A673 (cell line): ENCODE measurements around the gene SFMBT2. TPM values are rescaled to one million over a fixed set of nuclear protein-coding genes. Genes with fewer than 3 reads are reported as not detected.

Experiments
- BruUV-seq: library from RNA; stranded (reverse); fragments of 400-500 nt; replicated peaks from 2 replicates; lab custom pipeline; 2021; lab: Mats Ljungman, UMichigan
- CTCF ChIA-PET: fragments of 300-600 bp; sonication (Branson Sonifier 250); formaldehyde crosslinking; loops from one replicate; lab custom pipeline; 2022; ENCODE audit warnings: antibody characterized with exemption; lab: Charles Lee
- POLR2A ChIA-PET: fragments of 300-600 bp; sonication (Branson Sonifier 250); formaldehyde crosslinking; loops from one replicate; lab custom pipeline; 2022; ENCODE audit warnings: antibody characterized with exemption; ENCODE audit not compliant: low non-redundant PET; lab: Charles Lee
- DNase-seq: peaks from one replicate; pipeline ENCODE4 v3.0.0-alpha.2; 2015; ENCODE audit warnings: low spot score
- H3K27ac ChIP-seq: fragments of 200-600 bp; sonication (generic); 2 replicates; pipeline ENCODE4 v1.5.1; 2016; ENCODE audit warnings: mixed run types, low read depth, mild to moderate bottlenecking, mixed read lengths, antibody characterized with exemption, low read length; ENCODE audit not compliant: poor library complexity, severe bottlenecking
- H3K27me3 ChIP-seq: fragments of 200-600 bp; sonication (generic); replicated peaks from 2 replicates; pipeline ENCODE4 v1.6.1; 2017; ENCODE audit warnings: mixed run types, low read depth, mild to moderate bottlenecking, mixed read lengths, antibody characterized with exemption, low read length; ENCODE audit not compliant: insufficient read depth, poor library complexity
- H3K36me3 ChIP-seq: fragments of 200-600 bp; sonication (generic); 2 replicates; pipeline ENCODE4 v1.6.1; 2016; ENCODE audit warnings: mixed run types, mild to moderate bottlenecking, mixed read lengths, antibody characterized with exemption, low read length; ENCODE audit not compliant: insufficient read depth, poor library complexity, severe bottlenecking
- H3K4me1 ChIP-seq: fragments of 200-600 bp; sonication (generic); 2 replicates; pipeline ENCODE4 v1.6.1; 2017; ENCODE audit warnings: mixed run types, mild to moderate bottlenecking, mixed read lengths, antibody characterized with exemption, low read length; ENCODE audit not compliant: insufficient read depth, poor library complexity, severe bottlenecking
- H3K4me3 ChIP-seq: fragments of 200-600 bp; sonication (generic); 2 replicates; pipeline ENCODE4 v1.5.1; 2016; ENCODE audit warnings: low read depth, mixed run types, mild to moderate bottlenecking, mixed read lengths, low read length; ENCODE audit not compliant: poor library complexity, severe bottlenecking
- H3K9me3 ChIP-seq: fragments of 200-600 bp; sonication (generic); 2 replicates; pipeline ENCODE4 v1.6.1; 2016; ENCODE audit warnings: mixed run types, low read depth, mild to moderate bottlenecking, mixed read lengths, antibody characterized with exemption, low read length; ENCODE audit not compliant: poor library complexity, severe bottlenecking
- EZH2 ChIP-seq: fragments of 200-600 bp; sonication (generic); IDR thresholded peaks from 2 replicates; pipeline ENCODE4 v1.6.1; 2017; ENCODE audit warnings: borderline replicate concordance, low read depth, mild to moderate bottlenecking, mixed read lengths, antibody characterized with exemption, low read length; ENCODE audit not compliant: poor library complexity, severe bottlenecking
- intact Hi-C: fragments of 100-400 bp; cut with micrococcal nuclease; formaldehyde crosslinking; loops from one replicate; pipeline ENCODE4 v1.10.0; 2022; ENCODE audit not compliant: unreplicated experiment
- total RNA-seq: library from RNA; stranded (reverse); gene quantifications from 2 replicates; pipeline ENCODE4 v1.2.3, GENCODE V29; 2021
- TF ChIP-seq, protein P1 (sequence below): fragments of 300-800, 200-600 bp; sonication (generic); conservative IDR thresholded peaks from 2 replicates; pipeline ENCODE4 v1.5.1; 2017; ENCODE audit warnings: low read depth, mild to moderate bottlenecking, antibody characterized with exemption, low read length, moderate library complexity, mixed read lengths

The SFMBT2 gene
- total RNA-seq, 1 experiment from 2014 or later: 8.2 TPM

DNA sequence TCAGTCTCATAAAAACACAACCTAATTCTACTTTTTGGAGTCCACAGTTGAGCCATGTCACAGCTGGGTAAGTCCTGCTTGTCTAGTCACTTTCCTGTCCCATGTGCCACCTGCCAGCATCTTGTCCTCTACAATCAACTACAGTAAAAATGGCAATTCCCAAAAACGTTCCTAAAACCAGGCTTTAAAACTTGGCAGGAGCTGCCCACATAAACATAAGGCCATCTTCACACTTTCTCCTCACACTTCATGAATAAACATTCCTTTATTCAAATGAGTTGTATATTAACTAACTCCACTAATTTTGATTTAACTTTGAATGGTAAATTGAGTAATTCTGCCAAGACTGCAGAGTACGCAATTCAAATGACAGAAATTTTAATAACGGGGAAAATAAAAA, 49.5 kb downstream of the SFMBT2 start:
- CTCF ChIA-PET: no interaction called here
- no peak for TF ChIP-seq EZH2
- TF ChIP-seq, protein P1, sequence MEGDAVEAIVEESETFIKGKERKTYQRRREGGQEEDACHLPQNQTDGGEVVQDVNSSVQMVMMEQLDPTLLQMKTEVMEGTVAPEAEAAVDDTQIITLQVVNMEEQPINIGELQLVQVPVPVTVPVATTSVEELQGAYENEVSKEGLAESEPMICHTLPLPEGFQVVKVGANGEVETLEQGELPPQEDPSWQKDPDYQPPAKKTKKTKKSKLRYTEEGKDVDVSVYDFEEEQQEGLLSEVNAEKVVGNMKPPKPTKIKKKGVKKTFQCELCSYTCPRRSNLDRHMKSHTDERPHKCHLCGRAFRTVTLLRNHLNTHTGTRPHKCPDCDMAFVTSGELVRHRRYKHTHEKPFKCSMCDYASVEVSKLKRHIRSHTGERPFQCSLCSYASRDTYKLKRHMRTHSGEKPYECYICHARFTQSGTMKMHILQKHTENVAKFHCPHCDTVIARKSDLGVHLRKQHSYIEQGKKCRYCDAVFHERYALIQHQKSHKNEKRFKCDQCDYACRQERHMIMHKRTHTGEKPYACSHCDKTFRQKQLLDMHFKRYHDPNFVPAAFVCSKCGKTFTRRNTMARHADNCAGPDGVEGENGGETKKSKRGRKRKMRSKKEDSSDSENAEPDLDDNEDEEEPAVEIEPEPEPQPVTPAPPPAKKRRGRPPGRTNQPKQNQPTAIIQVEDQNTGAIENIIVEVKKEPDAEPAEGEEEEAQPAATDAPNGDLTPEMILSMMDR: no peak
- H3K27me3 ChIP-seq: no peaks in the 10 kb centered on the region
- no peak for DNase-seq
- no peaks in the 10 kb centered on the region for H3K9me3 ChIP-seq
- BruUV-seq: no TSS peak
- POLR2A ChIA-PET: no interaction called here
- intact Hi-C loops: no loop called here
- H3K27ac ChIP-seq: no peak overlapping the region
- no peaks in the 10 kb centered on the region for H3K36me3 ChIP-seq
- H3K4me3 ChIP-seq: no peak overlapping the region
- no peaks in the 10 kb centered on the region for H3K4me1 ChIP-seq

DNA sequence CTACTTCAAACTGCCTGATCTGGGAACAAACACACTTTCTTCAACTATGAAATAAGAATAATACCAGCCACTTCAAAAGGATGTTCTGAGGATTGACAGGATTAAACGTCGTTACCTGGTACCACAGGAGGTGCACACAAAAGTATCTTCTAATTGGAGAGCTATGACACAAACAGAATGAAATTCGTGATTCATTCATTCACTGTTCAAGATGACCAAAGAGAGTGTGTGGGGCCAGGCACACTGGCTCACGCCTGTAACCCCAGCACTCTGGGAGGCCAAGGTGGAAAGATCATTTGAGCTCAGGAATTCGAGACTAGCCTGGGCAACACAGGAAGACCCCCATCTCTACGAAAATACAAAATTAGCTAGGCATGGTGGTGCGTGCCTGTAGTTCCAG, 50.9 kb downstream of the SFMBT2 start:
- Histone ChIP-seq H3K27me3 (no peaks in the 10 kb centered on the region), H3K4me1 (no peaks in the 10 kb centered on the region), H3K9me3 (no peaks in the 10 kb centered on the region), H3K36me3 (no peaks in the 10 kb centered on the region), H3K4me3 (no peak overlapping the region), H3K27ac (no peak overlapping the region)
- DNase-seq: no peak
- CTCF ChIA-PET: no interaction called here
- intact Hi-C loops: no loop called here
- POLR2A ChIA-PET: interaction anchor here (0.7 kb wide), 1 partner anchor 16 kb away, joined by 3 read pairs; no protein-coding TSS in a partner anchor
- TF ChIP-seq, protein P1: no peak
- TF ChIP-seq EZH2: no peak
- BruUV-seq: no TSS peak

DNA sequence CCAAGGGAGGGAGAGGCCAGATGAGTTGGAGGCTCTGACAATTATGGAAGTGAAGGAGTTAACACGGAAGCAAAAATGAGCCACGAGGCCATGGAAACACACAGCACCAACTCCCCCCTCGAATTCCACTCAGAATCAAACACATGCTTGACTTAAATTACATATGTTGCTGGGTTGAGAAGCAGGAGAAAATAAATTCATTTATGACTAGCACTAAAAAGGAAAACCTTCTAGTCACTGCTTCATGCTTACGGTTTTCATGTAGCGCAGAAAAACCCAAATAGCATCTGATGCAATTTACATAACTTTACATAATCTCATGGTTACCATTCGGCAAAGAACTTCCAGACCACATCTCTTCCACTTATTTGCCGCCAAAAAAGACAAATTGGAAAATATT, 51.5 kb downstream of the SFMBT2 start:
- TF ChIP-seq, protein P1: no peak
- no peak for TF ChIP-seq EZH2
- Histone ChIP-seq H3K27ac (no peak overlapping the region), H3K36me3 (no peaks in the 10 kb centered on the region), H3K4me1 (no peaks in the 10 kb centered on the region), H3K4me3 (no peak overlapping the region), H3K27me3 (no peaks in the 10 kb centered on the region), H3K9me3 (no peaks in the 10 kb centered on the region)
- BruUV-seq: no TSS peak
- no peak for DNase-seq
- ChIA-PET CTCF (no interaction called here), POLR2A (no interaction called here)
- intact Hi-C loops: no loop called here
